HG02885 (cell line): ENCODE data around the gene MLST8.
"Not testable (repeated sequence)": the region's sequence is repeated elsewhere in the genome, so short reads cannot be mapped to it uniquely, and the experiment has no call there.

Source experiments
- ATAC-seq: cut with Tn5 transposase; IDR thresholded peaks from one replicate; pipeline ENCODE4 v1.9.1; 2021; ENCODE audit warnings: mild to moderate bottlenecking; ENCODE audit not compliant: unreplicated experiment, poor library complexity

MLST8 gene

GRCh38 chr16:2189252-2189893, 15.9 kb upstream of the MLST8 start:
- no peak for ATAC-seq

GRCh38 chr16:2190002-2190658, 15.1 kb upstream of the MLST8 start:
- ATAC-seq: no peak

GRCh38 chr16:2190659-2191445, 14.4 kb upstream of the MLST8 start:
- ATAC-seq: no peak

- ATAC-seq: no peak
Observed at GRCh38 chr16:2191446-2191706, 13.9 kb upstream of the MLST8 start.

- no peak for ATAC-seq
Observed at GRCh38 chr16:2194166-2194834, 11.0 kb upstream of the MLST8 start.

- no peak for ATAC-seq
Observed at GRCh38 chr16:2194852-2195321, 10.4 kb upstream of the MLST8 start.

GRCh38 chr16:2195322-2196161, 9.7 kb upstream of the MLST8 start:
- no peak for ATAC-seq

- ATAC-seq: no peak
Observed at GRCh38 chr16:2196162-2196980, 8.9 kb upstream of the MLST8 start, which contains the start of gene CASKIN1. Gene CASKIN1 (minus strand): TSS chr16:2196605. CDS start chr16:2196432, 173 bp downstream.

GRCh38 chr16:2196981-2197511, 8.2 kb upstream of the MLST8 start:
- ATAC-seq: no peak

- ATAC-seq: no peak
Observed at GRCh38 chr16:2197765-2198164, 7.5 kb upstream of the MLST8 start.

- no peak for ATAC-seq
Observed at GRCh38 chr16:2198283-2198682, 7.0 kb upstream of the MLST8 start.

GRCh38 chr16:2199095-2199494, 6.2 kb upstream of the MLST8 start:
- ATAC-seq: no peak

GRCh38 chr16:2199621-2200139, 5.6 kb upstream of the MLST8 start:
- no peak for ATAC-seq

GRCh38 chr16:2200313-2200712, 4.9 kb upstream of the MLST8 start:
- ATAC-seq: no peak

GRCh38 chr16:2203119-2203688, 2.0 kb upstream of the MLST8 start:
- ATAC-seq: not testable (repeated sequence)

GRCh38 chr16:2204416-2205103, 694 bp upstream of the MLST8 start:
- no peak for ATAC-seq

- ATAC-seq: peak; percentile 23
Observed at GRCh38 chr16:2205967-2206313, 686 bp downstream of the MLST8 start.

- no peak for ATAC-seq
Observed at GRCh38 chr16:2206420-2206779, 1.1 kb downstream of the MLST8 start.
